ENCODE measurements around the gene TUBB2A. TPM values are rescaled to one million over a fixed set of nuclear protein-coding genes. Genes with fewer than 3 reads are reported as not detected.
A peak's percentile ranks its signal among the peaks of the same experiment; 100 is the strongest.
"Not testable (repeated sequence)": the region's sequence is repeated elsewhere in the genome, so short reads cannot be mapped to it uniquely, and the experiment has no call there.

Gene TUBB2A
- total RNA-seq, 1 experiment from 2014 or later = 127 TPM

- in situ Hi-C loops (cut with HindIII; ENCODE audit: low pct_unique_long_range_greater_than_20kb, low sequenced_read_pairs) = no loop called here
- DNase-seq (ENCODE audit: low read depth, low spot score) = no peak
Observed at GRCh38 chr6:3164388-3164787, 7.0 kb upstream of the TUBB2A start.

GRCh38 chr6:3163248-3163594 is 5.9 kb upstream of the TUBB2A start:
- DNase-seq (ENCODE audit: low read depth, low spot score) = no peak
- in situ Hi-C loops (cut with HindIII; ENCODE audit: low pct_unique_long_range_greater_than_20kb, low sequenced_read_pairs) = no loop called here

GRCh38 chr6:3162565-3163247 is 5.4 kb upstream of the TUBB2A start:
- DNase-seq (ENCODE audit: low read depth, low spot score) = peak; percentile 89
- in situ Hi-C loops (cut with HindIII; ENCODE audit: low pct_unique_long_range_greater_than_20kb, low sequenced_read_pairs) = no loop called here

GRCh38 chr6:3162067-3162497 is 4.7 kb upstream of the TUBB2A start:
- DNase-seq (ENCODE audit: low read depth, low spot score) = peak; percentile 56
- in situ Hi-C loops (cut with HindIII; ENCODE audit: low pct_unique_long_range_greater_than_20kb, low sequenced_read_pairs) = no loop called here

- no peak for DNase-seq (ENCODE audit: low read depth, low spot score)
- in situ Hi-C loops (cut with HindIII; ENCODE audit: low pct_unique_long_range_greater_than_20kb, low sequenced_read_pairs) = no loop called here
Observed at GRCh38 chr6:3159805-3160781, 2.7 kb upstream of the TUBB2A start.

- peak; percentile 34 for DNase-seq (ENCODE audit: low read depth, low spot score)
- in situ Hi-C loops (cut with HindIII; ENCODE audit: low pct_unique_long_range_greater_than_20kb, low sequenced_read_pairs) = not testable (repeated sequence)
Observed at GRCh38 chr6:3156184-3157130, 887 bp downstream of the TUBB2A start.

GRCh38 chr6:3155416-3155815 is 1.9 kb downstream of the TUBB2A start:
- DNase-seq (ENCODE audit: low read depth, low spot score); in situ Hi-C loops (cut with HindIII; ENCODE audit: low pct_unique_long_range_greater_than_20kb, low sequenced_read_pairs): not testable (repeated sequence)

GRCh38 chr6:3152689-3153088 is 4.7 kb downstream of the TUBB2A start:
- no peak for DNase-seq (ENCODE audit: low read depth, low spot score)
- in situ Hi-C loops (cut with HindIII; ENCODE audit: low pct_unique_long_range_greater_than_20kb, low sequenced_read_pairs) = no loop called here

- no peak for DNase-seq (ENCODE audit: low read depth, low spot score)
- in situ Hi-C loops (cut with HindIII; ENCODE audit: low pct_unique_long_range_greater_than_20kb, low sequenced_read_pairs) = no loop called here
Observed at GRCh38 chr6:3151691-3152090, 5.7 kb downstream of the TUBB2A start.

GRCh38 chr6:3147914-3148757 is 9.2 kb downstream of the TUBB2A start:
- peak; percentile 44 for DNase-seq (ENCODE audit: low read depth, low spot score)
- in situ Hi-C loops (cut with HindIII; ENCODE audit: low pct_unique_long_range_greater_than_20kb, low sequenced_read_pairs) = no loop called here

- no peak for DNase-seq (ENCODE audit: low read depth, low spot score)
- in situ Hi-C loops (cut with HindIII; ENCODE audit: low pct_unique_long_range_greater_than_20kb, low sequenced_read_pairs) = no loop called here
Observed at GRCh38 chr6:3144571-3144970, 12.8 kb downstream of the TUBB2A start.

- DNase-seq (ENCODE audit: low read depth, low spot score) = no peak
- in situ Hi-C loops (cut with HindIII; ENCODE audit: low pct_unique_long_range_greater_than_20kb, low sequenced_read_pairs) = no loop called here
Observed at GRCh38 chr6:3143158-3143557, 14.2 kb downstream of the TUBB2A start.

GRCh38 chr6:3142536-3142935 is 14.8 kb downstream of the TUBB2A start:
- in situ Hi-C loops (cut with HindIII; ENCODE audit: low pct_unique_long_range_greater_than_20kb, low sequenced_read_pairs) = no loop called here
- DNase-seq (ENCODE audit: low read depth, low spot score) = no peak

GRCh38 chr6:3140201-3140600 is 17.1 kb downstream of the TUBB2A start:
- no peak for DNase-seq (ENCODE audit: low read depth, low spot score)
- in situ Hi-C loops (cut with HindIII; ENCODE audit: low pct_unique_long_range_greater_than_20kb, low sequenced_read_pairs) = no loop called here

GRCh38 chr6:3139090-3139903 is 18.0 kb downstream of the TUBB2A start:
- in situ Hi-C loops (cut with HindIII; ENCODE audit: low pct_unique_long_range_greater_than_20kb, low sequenced_read_pairs) = no loop called here
- DNase-seq (ENCODE audit: low read depth, low spot score) = no peak

GRCh38 chr6:3138341-3138740 is 19.0 kb downstream of the TUBB2A start:
- DNase-seq (ENCODE audit: low read depth, low spot score) = no peak
- in situ Hi-C loops (cut with HindIII; ENCODE audit: low pct_unique_long_range_greater_than_20kb, low sequenced_read_pairs) = no loop called here

All from SK-MEL-5 (cell line).